ENCODE measurements around the gene SOCS4. TPM values are rescaled to one million over a fixed set of nuclear protein-coding genes. Genes with fewer than 3 reads are reported as not detected.
"Not testable (repeated sequence)": the region's sequence is repeated elsewhere in the genome, so short reads cannot be mapped to it uniquely, and the experiment has no call there.

The SOCS4 gene
- polyA plus RNA-seq, 3 donors = 15.8 to 24.0 (median 21.5) TPM

DNA sequence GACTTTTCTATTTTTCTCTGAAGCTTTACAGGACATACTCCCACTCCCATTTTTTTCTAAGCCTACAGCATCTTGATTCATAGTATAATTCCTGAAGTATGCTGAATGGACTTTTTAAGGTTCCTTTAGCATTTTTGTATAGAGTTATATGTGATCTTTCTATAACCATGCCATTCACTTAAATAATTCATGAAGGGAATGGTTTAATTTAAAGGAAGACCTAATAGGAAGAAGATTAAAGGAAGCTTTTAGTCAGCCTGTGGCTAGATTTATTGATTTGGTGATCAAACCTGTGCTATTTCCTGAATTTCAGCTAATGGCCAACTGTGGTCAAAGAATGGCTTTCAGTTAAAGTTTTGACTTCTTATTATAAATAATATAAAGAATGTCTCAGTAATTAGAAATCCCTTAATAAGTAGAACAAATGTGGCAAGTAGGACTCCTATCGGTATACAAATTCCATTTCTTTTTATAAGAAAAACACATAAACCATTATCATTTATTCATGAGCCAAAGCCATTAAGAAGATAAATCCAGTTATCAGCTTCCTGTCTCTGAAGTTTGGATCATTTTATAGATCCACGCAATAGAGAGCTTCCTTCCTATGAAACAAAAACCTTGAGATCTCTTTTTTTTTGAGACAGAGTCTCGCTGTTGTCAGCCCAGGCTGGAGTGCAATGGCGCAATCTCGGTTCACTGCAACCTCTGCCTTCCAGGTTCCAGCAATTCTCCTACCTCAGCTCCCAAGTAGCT is 20.4 kb downstream of the SOCS4 start:
- DNase-seq = no peak

DNA sequence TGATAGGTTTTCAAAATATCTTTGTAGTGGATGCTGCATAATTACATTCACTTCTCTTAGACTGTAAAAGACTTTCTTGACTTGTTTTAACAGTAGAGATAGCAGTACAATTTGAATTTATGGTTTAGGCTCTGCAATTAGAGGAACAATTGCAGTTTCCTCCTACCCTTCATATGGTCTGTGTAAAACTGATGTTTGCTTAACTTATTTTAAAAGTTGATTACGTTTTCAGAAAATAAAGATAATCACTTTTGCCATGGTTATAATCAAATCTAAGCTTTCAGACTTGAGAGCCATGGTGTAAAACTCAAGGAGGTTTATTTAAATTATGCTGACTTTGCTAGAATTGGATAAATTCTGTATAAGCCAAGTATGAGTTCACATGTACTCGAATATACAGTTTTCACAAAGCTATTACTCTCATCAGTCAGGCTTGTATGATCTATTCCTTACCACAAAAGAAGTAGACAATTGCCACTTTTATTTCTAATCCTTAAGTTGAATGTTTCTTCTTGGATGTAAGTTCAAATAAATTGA is 21.9 kb downstream of the SOCS4 start:
- DNase-seq = no peak

- DNase-seq = no peak
These were observed 24.1 kb downstream of the SOCS4 start for GRCh38 chr14:55051165-55051422.

- DNase-seq = peak; percentile 94
These were observed 24.6 kb downstream of the SOCS4 start, which contains the start of gene MAPK1IP1L for GRCh38 chr14:55051423-55052268. MAPK1IP1L (plus strand) TSS chr14:55051647; CDS start chr14:55061684, 10,037 bp downstream.

GRCh38 chr14:55052269-55052930 is 25.4 kb downstream of the SOCS4 start:
- peak; percentile 21 for DNase-seq

- no peak for DNase-seq
These were observed 26.0 kb downstream of the SOCS4 start for GRCh38 chr14:55053018-55053417.

- DNase-seq = no peak
These were observed 26.5 kb downstream of the SOCS4 start for GRCh38 chr14:55053500-55053899.

DNA sequence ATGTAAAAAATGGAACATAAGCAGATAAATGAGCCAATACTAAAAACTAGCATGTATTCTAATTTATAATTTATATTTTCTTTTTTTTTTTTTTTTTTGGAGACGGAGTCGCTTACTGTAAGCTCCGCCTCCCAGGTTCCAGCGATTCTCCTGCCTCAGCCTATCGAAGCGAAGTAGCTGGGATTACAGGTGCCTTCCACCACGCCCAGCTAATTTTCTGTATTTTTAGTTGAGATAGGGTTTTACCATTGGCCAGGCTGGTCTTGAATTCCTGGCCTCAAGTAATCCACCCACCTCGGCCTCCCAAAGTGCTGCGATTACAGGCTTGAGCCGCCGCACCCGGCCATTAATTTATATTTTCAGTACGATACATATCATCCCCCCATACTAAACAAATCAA is 27.1 kb downstream of the SOCS4 start:
- DNase-seq = no peak

DNA sequence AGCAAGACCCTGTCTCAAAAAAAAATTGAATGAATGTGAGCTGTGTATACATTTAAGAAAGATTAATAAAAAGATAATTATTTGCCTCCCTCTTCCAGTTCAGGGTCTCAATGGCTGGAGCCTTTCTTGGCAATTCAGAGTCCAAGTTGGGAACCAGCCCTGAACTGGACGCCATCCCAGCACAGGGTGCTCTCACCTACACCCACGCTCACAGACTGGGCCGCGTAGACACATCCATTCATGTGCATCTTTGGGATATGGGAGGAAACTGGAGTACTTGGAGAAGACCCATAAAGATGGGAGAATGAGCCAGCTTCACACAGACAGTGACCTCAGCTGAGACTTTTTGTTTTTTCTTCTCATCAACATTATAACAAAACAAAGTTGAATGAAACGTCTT is 30.9 kb downstream of the SOCS4 start:
- DNase-seq = no peak

DNA sequence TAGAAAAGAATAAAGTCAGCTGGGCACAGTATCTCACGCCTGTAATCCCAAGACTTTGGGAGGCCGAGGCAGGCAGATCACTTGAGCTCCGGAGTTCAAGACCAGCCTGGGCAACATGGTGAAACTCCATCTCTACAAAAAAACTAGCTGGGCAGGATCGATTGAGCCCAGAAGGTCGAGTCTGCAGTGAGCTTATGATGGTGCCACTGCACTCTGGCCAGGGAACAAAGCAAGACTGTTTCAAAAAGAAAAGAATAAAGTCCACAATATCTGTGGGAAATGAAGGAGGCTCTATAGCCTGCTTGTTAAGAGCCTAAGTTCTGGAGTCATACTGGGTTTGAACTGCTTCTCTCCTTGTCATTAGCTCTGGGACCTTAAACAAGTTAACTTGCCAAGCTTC is 32.3 kb downstream of the SOCS4 start:
- DNase-seq = no peak

GRCh38 chr14:55062517-55063351 is 35.7 kb downstream of the SOCS4 start:
- no peak for DNase-seq

DNA sequence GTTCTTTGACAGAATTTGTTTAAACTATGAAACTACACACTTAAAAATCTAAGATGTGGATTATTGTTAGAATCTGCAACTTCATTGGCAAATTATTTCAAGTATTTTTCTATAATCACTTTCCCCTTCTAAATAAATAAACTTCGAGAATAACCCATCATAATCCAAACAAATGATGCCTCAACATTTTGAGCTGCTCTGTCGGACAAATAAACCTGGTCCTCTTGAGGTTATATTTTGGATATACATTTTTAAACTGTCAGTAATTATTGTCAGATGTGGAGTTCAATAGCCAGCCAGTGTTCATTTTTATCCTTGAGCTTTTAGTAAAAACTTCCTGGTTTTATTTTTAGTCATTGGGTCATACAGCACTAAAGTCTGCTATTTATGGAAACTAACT is 37.9 kb downstream of the SOCS4 start:
- DNase-seq = not testable (repeated sequence)

DNA sequence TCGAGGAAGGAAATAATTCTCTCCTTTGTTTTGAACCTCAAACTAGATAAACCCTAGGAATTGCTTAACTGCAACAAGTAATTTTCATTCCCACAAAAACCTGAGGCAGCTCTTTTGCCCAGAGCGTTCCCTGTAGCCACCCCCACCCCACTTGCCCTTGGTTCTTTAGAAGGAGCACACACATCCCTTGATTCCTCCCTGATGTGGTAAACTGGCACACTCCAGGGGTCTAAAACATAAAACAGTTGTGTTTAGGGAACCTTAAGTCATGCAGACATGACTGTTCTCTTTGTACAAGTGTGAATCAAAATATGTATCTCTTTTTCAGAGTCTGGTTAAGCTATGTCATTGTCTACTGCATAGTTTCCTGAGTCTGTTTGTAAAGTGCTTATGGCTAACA is 38.4 kb downstream of the SOCS4 start:
- no peak for DNase-seq

- DNase-seq = no peak
These were observed 39.2 kb downstream of the SOCS4 start for GRCh38 chr14:55066223-55066622.

DNA sequence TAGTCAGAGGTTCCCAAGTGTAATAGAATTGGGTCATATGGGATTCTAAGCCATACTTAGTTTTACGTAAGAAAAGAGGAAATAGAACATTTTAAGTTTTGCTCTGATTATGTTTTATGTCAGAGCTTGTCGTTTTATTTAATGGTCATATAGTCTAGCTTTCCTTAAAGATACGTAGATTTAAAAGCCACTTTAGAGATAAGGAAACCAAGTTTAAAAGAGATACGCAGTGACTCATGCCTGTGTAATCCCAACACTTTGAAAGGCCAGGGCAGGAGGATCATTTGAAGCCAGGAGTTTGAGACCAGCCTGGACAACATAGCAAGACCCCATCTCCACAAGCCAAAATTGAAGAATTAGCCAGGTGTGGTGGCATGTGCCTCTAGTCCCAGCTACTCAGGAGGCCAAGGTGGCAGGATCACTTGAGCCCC is 44.0 kb downstream of the SOCS4 start:
- no peak for DNase-seq

DNA sequence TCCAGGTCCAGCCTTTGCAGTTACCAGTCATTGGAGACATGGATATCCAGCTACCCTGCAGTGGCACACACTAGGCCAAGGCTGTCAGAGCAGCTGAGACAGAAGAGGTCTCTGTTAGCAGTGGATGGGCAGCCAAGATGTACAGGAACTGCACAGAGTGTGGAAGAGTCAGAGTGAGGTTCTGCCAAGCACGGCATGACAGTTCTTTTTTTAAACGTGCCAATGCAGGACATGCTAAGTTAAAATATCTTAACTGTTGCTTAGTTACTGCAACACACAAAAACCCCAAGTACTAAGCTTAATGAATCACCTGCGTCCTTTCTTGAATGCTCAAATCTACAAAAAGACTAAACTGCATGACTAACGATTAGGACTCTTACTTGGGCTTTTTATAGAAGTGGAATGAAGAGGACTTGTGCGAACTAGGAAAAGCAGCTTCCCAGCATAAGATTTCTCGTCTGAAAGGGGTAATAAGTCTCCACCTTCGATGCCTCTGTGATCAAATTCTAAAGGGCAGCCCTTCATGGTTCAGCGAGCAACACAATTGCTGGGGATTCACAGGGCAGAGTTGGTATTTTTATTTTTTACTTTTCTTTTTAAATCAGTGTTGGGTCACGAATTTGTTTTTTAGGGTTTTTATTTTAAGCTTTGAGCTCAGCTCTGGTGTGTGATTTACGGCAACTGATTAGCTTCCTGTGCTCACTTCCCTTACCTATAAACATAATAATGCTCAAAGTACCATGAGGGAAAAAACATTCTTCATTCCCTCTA is 45.0 kb downstream of the SOCS4 start:
- no peak for DNase-seq

GRCh38 chr14:55073856-55074255 is 46.8 kb downstream of the SOCS4 start:
- no peak for DNase-seq

GRCh38 chr14:55074662-55075061 is 47.6 kb downstream of the SOCS4 start:
- no peak for DNase-seq

- no peak for DNase-seq
These were observed 48.7 kb downstream of the SOCS4 start for GRCh38 chr14:55075628-55076175.

All from renal pelvis (tissue), 4 donors.